Gastrocnemius medialis (tissue), 4 donors: Measurements from ENCODE around the gene LZTS2.

Experiments used
- CTCF ChIP-seq, 5 experiments: fragments of 450-650 bp in 3 of 5; fragments of 200-600 bp in 2 of 5; sonication (generic) in 2 of 5; IDR thresholded peaks in 4 of 5; conservative IDR thresholded peaks in 1 of 5; 1 replicate in 4 of 5; 2 replicates in 1 of 5; pipeline ENCODE4 v1.5.1; 2016 to 2019; ENCODE audit warnings: antibody characterized with exemption in 5 of 5, mild to moderate bottlenecking in 3 of 5, moderate library complexity in 3 of 5
- POLR2A ChIP-seq, 2 donors: fragments of 450-650 bp; IDR thresholded peaks; one replicate each; pipeline ENCODE4 v1.6.1; 2017; ENCODE audit warnings: antibody characterized with exemption in 2 of 2, mild to moderate bottlenecking in 2 of 2, moderate library complexity in 2 of 2

- TF ChIP-seq POLR2A (IDR thresholded peaks at IDR 0.05) (no peak), CTCF (IDR thresholded peaks at IDR 0.05 in 4 of 5, conservative IDR thresholded peaks at IDR 0.05 in 1 of 5) (peak; percentile 64 to 79 (median 73))
Observed at GRCh38 chr10:100993986-100994708, 5.5 kb upstream of the LZTS2 start.
